AG09309 (cell line): ENCODE measurements around the gene EPX.

Experiments
- DNase-seq: peaks from one replicate; pipeline ENCODE4 v3.0.0-alpha.2; 2010; ENCODE audit warnings: low read depth
- H3K4me3 ChIP-seq: 2 replicates; pipeline ENCODE4 v1.5.1; 2011; ENCODE audit warnings: mild to moderate bottlenecking, low read depth, low read length, moderate library complexity; ENCODE audit not compliant: control insufficient read depth
- CTCF ChIP-seq: IDR thresholded peaks from 2 replicates; pipeline ENCODE4 v1.5.1; 2011; ENCODE audit warnings: mild to moderate bottlenecking, low read depth, low read length, inconsistent platforms; ENCODE audit not compliant: insufficient read depth, control insufficient read depth; ENCODE audit errors: missing control alignments

The EPX gene

GRCh38 chr17:58238147-58238634 is 45.7 kb downstream of the EPX start, which contains the start of gene LPO:
Gene LPO, plus strand, starts transcription at chr17:58238584. Its CDS starts 4,396 bp downstream, at chr17:58242980.
- DNase-seq, result no peak
- TF ChIP-seq CTCF, result no peak
- H3K4me3 ChIP-seq, result no peak within 1 kb of the TSS

GRCh38 chr17:58239987-58240386 is 47.5 kb downstream of the EPX start:
- no peak for DNase-seq
- no peak overlapping the region for H3K4me3 ChIP-seq
- no peak for TF ChIP-seq CTCF

DNA sequence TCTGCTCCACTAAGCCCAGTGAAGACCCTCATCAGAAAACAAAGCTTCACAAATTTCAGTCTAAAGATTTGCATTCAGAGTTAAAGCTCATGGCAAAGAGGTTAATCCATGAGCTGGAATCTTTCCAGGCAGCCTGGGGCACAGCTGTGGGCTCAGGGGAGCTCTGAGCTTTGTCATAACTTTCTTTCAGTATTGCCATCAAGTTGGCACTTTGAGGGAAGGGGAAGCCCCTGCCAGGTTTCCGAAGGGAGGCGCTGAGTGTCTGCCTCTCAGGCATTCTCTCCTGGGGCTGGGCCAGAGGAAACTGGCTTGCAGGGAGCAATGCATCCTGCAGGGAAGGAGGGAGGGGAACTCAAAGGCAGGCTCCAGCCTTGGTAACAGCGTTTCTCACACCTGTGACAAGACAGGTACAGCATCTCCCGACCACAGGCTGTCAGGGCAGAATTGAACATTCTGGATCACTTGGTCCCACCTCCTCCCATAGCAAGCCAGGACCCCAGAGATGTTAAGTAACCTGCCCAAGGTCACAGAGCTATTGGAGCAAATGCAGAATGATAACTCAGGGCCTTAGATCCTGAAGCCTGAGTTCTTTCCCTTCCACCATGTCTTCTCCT is 49.8 kb downstream of the EPX start:
- no peak overlapping the region for H3K4me3 ChIP-seq
- TF ChIP-seq CTCF, result no peak
- no peak for DNase-seq

- TF ChIP-seq CTCF, result no peak
- DNase-seq, result no peak
- H3K4me3 ChIP-seq, result no peak overlapping the region
Observed at GRCh38 chr17:58244963-58245362, 52.4 kb downstream of the EPX start.

DNA sequence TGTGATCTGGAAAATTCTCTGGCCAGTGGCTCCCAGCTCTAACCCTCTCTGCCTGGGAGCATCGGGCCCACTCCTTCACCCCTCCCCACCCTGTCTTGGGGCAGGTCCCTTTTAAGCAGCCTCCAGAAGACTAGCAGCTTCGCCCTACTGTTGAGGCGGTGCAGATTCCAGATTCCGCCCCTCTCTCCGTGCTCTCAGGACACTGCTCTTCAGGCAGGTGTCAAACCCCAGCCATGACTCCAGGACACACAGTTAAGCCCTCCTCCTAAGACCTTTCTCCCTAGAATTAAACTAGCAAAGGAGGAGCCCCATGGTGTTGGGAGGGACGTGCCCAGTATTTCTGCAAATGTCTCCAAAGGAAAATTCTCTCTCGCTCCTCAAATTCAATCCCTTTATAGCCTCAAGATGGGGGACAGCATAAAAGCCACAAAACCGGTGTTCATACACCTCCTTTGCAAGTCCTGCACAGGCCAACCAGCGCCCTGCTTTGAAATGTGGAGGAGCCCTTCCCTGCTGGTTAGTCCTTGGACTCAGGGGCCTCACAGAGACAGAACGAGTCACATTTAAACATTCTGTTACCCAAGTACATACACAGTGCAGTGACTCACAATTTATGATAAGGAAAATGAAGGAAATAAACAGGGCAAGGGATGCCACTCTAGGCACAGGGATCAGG is 53.0 kb downstream of the EPX start:
- no peak for DNase-seq
- no peak for TF ChIP-seq CTCF
- no peak overlapping the region for H3K4me3 ChIP-seq

GRCh38 chr17:58246104-58246740 is 53.7 kb downstream of the EPX start:
- no peak for DNase-seq
- no peak overlapping the region for H3K4me3 ChIP-seq
- no peak for TF ChIP-seq CTCF
